Heart right ventricle (tissue), 16 donors: ENCODE measurements around the gene SSC5D. TPM values are rescaled to one million over a fixed set of nuclear protein-coding genes. Genes with fewer than 3 reads are reported as not detected.

Experiments used
- ATAC-seq, 8 donors: fragments of 200-7000 bp; cut with Tn5 transposase; one replicate each; pipeline ENCODE4 v1.9.1; 2020; ENCODE audit warnings: mild to moderate bottlenecking in 8 of 8, moderate library complexity in 8 of 8, moderate number of reproducible peaks in 1 of 8
- DNase-seq, 2 donors: peaks; one replicate each; pipeline ENCODE4 v3.0.0-alpha.2; 2020
- H3K27ac ChIP-seq, 10 donors: fragments of 200-600 bp; sonication (generic) in 2 of 10; one replicate each; pipeline versions ENCODE4 v1.5.0 to v1.8.0; 2020 to 2022; ENCODE audit warnings: mild to moderate bottlenecking in 3 of 10
- H3K27me3 ChIP-seq, 7 donors: fragments of 200-600 bp; one replicate each; pipeline ENCODE4 v1.8.0; 2021 to 2022; ENCODE audit warnings: mild to moderate bottlenecking in 2 of 7
- H3K36me3 ChIP-seq, 9 donors: fragments of 200-600 bp; sonication (generic) in 1 of 9; one replicate each; pipeline versions ENCODE4 v1.5.0 to v1.8.0; 2020 to 2022; ENCODE audit warnings: mild to moderate bottlenecking in 2 of 9
- H3K4me1 ChIP-seq, 9 donors: fragments of 200-600 bp; sonication (generic) in 1 of 9; one replicate each; pipeline versions ENCODE4 v1.5.0 to v1.8.0; 2020 to 2022; ENCODE audit warnings: mild to moderate bottlenecking in 4 of 9
- H3K4me3 ChIP-seq, 10 donors: fragments of 200-600 bp; sonication (generic) in 2 of 10; one replicate each; pipeline versions ENCODE4 v1.5.0 to v1.8.0; 2020 to 2022; ENCODE audit warnings: mild to moderate bottlenecking in 7 of 10, moderate library complexity in 2 of 10
- H3K9me3 ChIP-seq, 11 donors: fragments of 200-600 bp in 10 of 11; sonication (generic) in 2 of 11; one replicate each; pipeline versions ENCODE4 v1.5.0 to v1.8.0; 2013 to 2022; ENCODE audit warnings: mild to moderate bottlenecking in 2 of 11, control low read depth in 1 of 11, moderate library complexity in 1 of 11
- CTCF ChIP-seq, 9 donors: fragments of 200-600 bp; sonication (generic) in 2 of 9; IDR thresholded peaks; one replicate each; pipeline versions ENCODE4 v1.5.0 to v1.8.0; 2021 to 2022; ENCODE audit warnings: antibody characterized with exemption in 9 of 9, mild to moderate bottlenecking in 5 of 9, moderate library complexity in 1 of 9
- WGBS, 2 donors: extraction: QIAGEN DNeasy Blood & Tissue Kit; methylation state at CpG; one replicate each; pipeline ENCODE4 v1.1.7; 2013; ENCODE audit warnings: inconsistent platforms in 1 of 2; 5-methylcytosine and 5-hydroxymethylcytosine counted together
- intact Hi-C, 10 donors: fragments of 100-400 bp; cut with DNase I; formaldehyde crosslinking; loops; one replicate each; pipeline versions ENCODE4 v1.11.1 to v1.14.2; 2022
- polyA plus RNA-seq, 2 donors: library from polyadenylated mRNA; stranded (reverse); fragments of 200-250 nt; gene quantifications; one replicate each; pipeline ENCODE4 v1.2.3, GENCODE V29; 2013
- total RNA-seq, 10 donors: library from RNA; stranded (reverse); fragmentation: NEBNext Ultra II Directional in 3 of 10; extraction: Animal tissue kit (Norgen Biotek cat#: 25700) in 3 of 10; gene quantifications; one replicate each; pipeline versions ENCODE4 v1.2.1 to v1.2.4, GENCODE V29; 2021 to 2023
- donor health status: Arrhythmogenic right ventricular cardiomyopathy.
- donor health status: ischemic (EF 13 %, LVEDD 7.1; RV severe dilation, severe dysfunction).
- donor health status: healthy with polysubstance abuse.
- donor health status: DM: no; HTN: yes; CAD: no.
- donor health status: DM: no; HTN: no; CAD: no.
- donor health status: ischemic (EF 25% LVEDD 6.9; RV normal size, moderate dysfunction).
- donor health status: ischemic (EF 25% LVEDD 5.7; RV mildly dilated, moderate dysfunction).
- donor health status: healthy.
- donor health status: DM: yes; HTN: yes; CAD: no.
- donor health status: Ischemic cardiomyopathy.
- donor health status: ischemic (EF 35%, LVEDD 5.7; RV mildly dilated, moderate dysfunction).
- donor health status: nonischemic (EF 11% LVEDD 7.7; RV severe dilation, severe dysfunction).
- donor health status: DM: yes; HTN: yes; CAD: no.
- donor health status: PGD.
- donor health status: ischemic (EF 29% LVEDD 5.4; RV normal size, mild dysfunction).
- donor health status: nonischemic (EF 23%, LVEDD 6.1; RV moderate dilation, normal function).

Gene SSC5D
- total and polyA plus RNA-seq, 12 donors = 0.72 to 6.5 (median 3.6) TPM

DNA sequence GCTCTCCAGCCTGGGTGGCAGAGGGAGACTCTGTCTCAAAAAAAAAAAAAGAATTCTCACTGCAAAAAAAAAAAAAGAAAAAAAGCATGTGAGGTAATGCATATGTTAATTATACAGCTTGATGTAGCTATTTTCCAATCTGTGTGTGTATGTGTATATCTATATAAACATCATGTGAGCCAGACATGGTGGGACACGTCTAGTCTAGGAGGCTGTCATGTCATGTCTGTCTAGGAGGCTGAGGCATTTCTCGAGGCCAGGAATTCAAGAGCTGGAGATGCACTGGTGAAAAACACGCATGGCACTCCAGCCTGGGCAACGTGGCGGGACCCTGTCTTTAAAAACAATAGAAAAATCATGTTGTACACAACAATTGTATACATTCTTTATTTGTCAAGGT is 64.0 kb downstream of the SSC5D start:
- intact Hi-C loops = no loop called here
- 78 to 84% methylated on average over 5 of the region's 5 CpGs for WGBS, 2 donors
- Histone ChIP-seq H3K9me3 (no peaks in the 10 kb centered on the region), H3K36me3 (no peaks in the 10 kb centered on the region), H3K27me3 (peaks cover 0 to 7% (median 0%) of the 10 kb centered on the region in 7 donors), H3K4me1 (peaks cover 5 to 31% (median 17%) of the 10 kb centered on the region in 9 donors), H3K27ac (no peak overlapping the region), H3K4me3 (no peak overlapping the region)
- DNase-seq (no peak), ATAC-seq (no peak)
- TF ChIP-seq CTCF (IDR thresholded peaks at IDR 0.05) = no peak

- Histone ChIP-seq H3K4me1 (peaks cover 4 to 27% (median 13%) of the 10 kb centered on the region in 9 donors), H3K9me3 (no peaks in the 10 kb centered on the region), H3K4me3 (no peak overlapping the region), H3K36me3 (no peaks in the 10 kb centered on the region), H3K27me3 (peaks cover 0 to 7% (median 0%) of the 10 kb centered on the region in 7 donors), H3K27ac (no peak overlapping the region)
- WGBS, 2 donors = 69 to 74% methylated on average over 13 of the region's 13 CpGs
- ATAC-seq (no peak), DNase-seq (no peak)
- intact Hi-C loops = no loop called here
- no peak for TF ChIP-seq CTCF (IDR thresholded peaks at IDR 0.05)
Measured at GRCh38 chr19:55552620-55553019, 64.4 kb downstream of the SSC5D start.

GRCh38 chr19:55553217-55554182 is 65.3 kb downstream of the SSC5D start:
- DNase-seq = no peak
- Histone ChIP-seq H3K36me3 (no peaks in the 10 kb centered on the region), H3K9me3 (no peaks in the 10 kb centered on the region), H3K27me3 (peaks cover 0 to 6% (median 0%) of the 10 kb centered on the region in 7 donors), H3K4me3 (no peak overlapping the region), H3K4me1 (peaks cover 4 to 22% (median 11%) of the 10 kb centered on the region in 9 donors), H3K27ac (no peak overlapping the region)
- ATAC-seq = no peak
- TF ChIP-seq CTCF (IDR thresholded peaks at IDR 0.05) = no peak
- intact Hi-C loops = no loop called here
- WGBS, 2 donors = 50 to 55% methylated on average over 13 of the region's 13 CpGs

DNA sequence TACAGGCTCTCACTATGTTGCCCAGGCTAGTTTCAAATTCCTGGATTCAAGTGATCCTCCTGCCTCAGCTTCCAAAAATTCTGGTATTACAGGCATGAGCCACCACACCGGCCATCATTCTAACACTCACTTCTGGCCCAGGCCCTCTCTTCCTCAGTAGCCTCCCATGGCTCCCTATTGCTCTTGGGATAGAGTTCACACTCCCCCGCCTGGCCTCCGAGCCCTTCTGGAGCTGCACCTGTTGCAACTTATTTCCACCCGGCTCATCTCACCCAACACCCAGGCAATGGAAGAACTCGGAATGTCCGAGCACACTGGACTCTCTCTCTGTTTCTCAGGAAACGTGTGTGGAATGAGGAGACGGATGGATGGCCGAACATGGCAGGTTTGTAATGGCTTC is 66.1 kb downstream of the SSC5D start:
- ATAC-seq (no peak), DNase-seq (no peak)
- no peak for TF ChIP-seq CTCF (IDR thresholded peaks at IDR 0.05)
- H3K4me1 ChIP-seq = peaks cover 4 to 15% (median 11%) of the 10 kb centered on the region in 9 donors
- H3K4me3 ChIP-seq = no peak overlapping the region
- no peaks in the 10 kb centered on the region for H3K27me3 ChIP-seq
- intact Hi-C loops = no loop called here
- no peaks in the 10 kb centered on the region for H3K36me3 ChIP-seq
- no peaks in the 10 kb centered on the region for H3K9me3 ChIP-seq
- WGBS, 2 donors = 91 to 93% methylated on average over 9 of the region's 9 CpGs
- no peak overlapping the region for H3K27ac ChIP-seq
